ENCODE data around the gene PRPSAP1. TPM values are rescaled to one million over a fixed set of nuclear protein-coding genes. Genes with fewer than 3 reads are reported as not detected.
A peak's percentile ranks its signal among the peaks of the same experiment; 100 is the strongest.

Gene PRPSAP1
- 62.0 TPM for polyA plus RNA-seq

- no peaks in the 10 kb centered on the region for H3K27me3 Mint-ChIP-seq
- no peaks in the 10 kb centered on the region for H3K36me3 Mint-ChIP-seq
- peaks cover 15 to 23% (median 19%) of the 10 kb centered on the region in 3 donors for H3K4me1 Mint-ChIP-seq
- H3K9me3 Mint-ChIP-seq: no peaks in the 10 kb centered on the region
- H3K27ac Mint-ChIP-seq: peak within 1 kb of the TSS; percentile 90 to 99 (median 95)
- peak within 1 kb of the TSS; percentile 96 to 98 (median 97) for H3K4me3 Mint-ChIP-seq
Observed at GRCh38 chr17:76353599-76354316, at the start of gene PRPSAP1. TSS of gene PRPSAP1 (minus strand) at chr17:76353916. CDS start at chr17:76353703, 213 bp downstream.

- no peaks in the 10 kb centered on the region for H3K27me3 Mint-ChIP-seq
- no peaks in the 10 kb centered on the region for H3K9me3 Mint-ChIP-seq
- no peak overlapping the region for H3K27ac Mint-ChIP-seq
- H3K36me3 Mint-ChIP-seq: peaks cover 13% of the 10 kb centered on the region
- H3K4me3 Mint-ChIP-seq: no peak overlapping the region
- peaks cover 17 to 26% (median 18%) of the 10 kb centered on the region in 3 donors for H3K4me1 Mint-ChIP-seq
Observed at GRCh38 chr17:76402711-76403110, 49.0 kb upstream of the PRPSAP1 start.

- Mint-ChIP-seq H3K36me3 (peaks cover 10% of the 10 kb centered on the region), H3K4me3 (no peak overlapping the region)
Observed at GRCh38 chr17:76399175-76400172, 45.8 kb upstream of the PRPSAP1 start.

GRCh38 chr17:76398523-76399174, 44.9 kb upstream of the PRPSAP1 start:
- no peaks in the 10 kb centered on the region for H3K27me3 Mint-ChIP-seq
- H3K4me3 Mint-ChIP-seq: no peak overlapping the region
- no peaks in the 10 kb centered on the region for H3K9me3 Mint-ChIP-seq
- H3K36me3 Mint-ChIP-seq: peaks cover 5% of the 10 kb centered on the region
- H3K27ac Mint-ChIP-seq: no peak overlapping the region
- peaks cover 2 to 5% (median 4%) of the 10 kb centered on the region in 3 donors for H3K4me1 Mint-ChIP-seq

More at GRCh38 chr17:76399175-76400172, 45.8 kb upstream of the PRPSAP1 start:
- Mint-ChIP-seq H3K27me3 (no peaks in the 10 kb centered on the region), H3K4me1 (peaks cover 4 to 9% (median 6%) of the 10 kb centered on the region in 3 donors), H3K27ac (peak overlapping the region in 1 of 3 donors; percentile 59), H3K9me3 (no peaks in the 10 kb centered on the region)

GRCh38 chr17:76397687-76398522, 44.2 kb upstream of the PRPSAP1 start:
- no peak overlapping the region for H3K4me3 Mint-ChIP-seq
- H3K9me3 Mint-ChIP-seq: no peaks in the 10 kb centered on the region
- H3K36me3 Mint-ChIP-seq: peaks cover 5% of the 10 kb centered on the region
- peaks cover 0 to 5% (median 4%) of the 10 kb centered on the region in 3 donors for H3K4me1 Mint-ChIP-seq
- H3K27ac Mint-ChIP-seq: peak overlapping the region in 1 of 3 donors; percentile 37
- no peaks in the 10 kb centered on the region for H3K27me3 Mint-ChIP-seq

- Mint-ChIP-seq H3K27me3 (no peaks in the 10 kb centered on the region), H3K9me3 (no peaks in the 10 kb centered on the region), H3K27ac (no peak overlapping the region), H3K4me3 (no peak overlapping the region), H3K4me1 (peaks cover 0 to 5% (median 4%) of the 10 kb centered on the region in 3 donors), H3K36me3 (peaks cover 4% of the 10 kb centered on the region)
Observed at GRCh38 chr17:76397184-76397583, 43.5 kb upstream of the PRPSAP1 start.

- H3K4me1 Mint-ChIP-seq: peaks cover 0 to 4% (median 3%) of the 10 kb centered on the region in 3 donors
- no peak overlapping the region for H3K4me3 Mint-ChIP-seq
- no peaks in the 10 kb centered on the region for H3K9me3 Mint-ChIP-seq
- H3K36me3 Mint-ChIP-seq: no peaks in the 10 kb centered on the region
- no peaks in the 10 kb centered on the region for H3K27me3 Mint-ChIP-seq
- H3K27ac Mint-ChIP-seq: no peak overlapping the region
Observed at GRCh38 chr17:76395980-76396379, 42.3 kb upstream of the PRPSAP1 start.

- Mint-ChIP-seq H3K36me3 (peaks cover 2% of the 10 kb centered on the region), H3K27me3 (no peaks in the 10 kb centered on the region)
Observed at GRCh38 chr17:76394166-76394565, 40.5 kb upstream of the PRPSAP1 start.

GRCh38 chr17:76391200-76391715, 37.5 kb upstream of the PRPSAP1 start:
- H3K4me1 Mint-ChIP-seq: peaks cover 0 to 4% (median 0%) of the 10 kb centered on the region in 3 donors
- peaks cover 2% of the 10 kb centered on the region for H3K36me3 Mint-ChIP-seq
- H3K27ac Mint-ChIP-seq: peak overlapping the region in 2 of 3 donors; percentile 28 to 31
- no peaks in the 10 kb centered on the region for H3K27me3 Mint-ChIP-seq
- no peak overlapping the region for H3K4me3 Mint-ChIP-seq
- no peaks in the 10 kb centered on the region for H3K9me3 Mint-ChIP-seq

More at GRCh38 chr17:76394166-76394565, 40.5 kb upstream of the PRPSAP1 start:
- Mint-ChIP-seq H3K27ac (no peak overlapping the region), H3K9me3 (no peaks in the 10 kb centered on the region), H3K4me3 (no peak overlapping the region), H3K4me1 (peaks cover 0 to 6% (median 4%) of the 10 kb centered on the region in 3 donors)

GRCh38 chr17:76390003-76390421, 36.3 kb upstream of the PRPSAP1 start:
- Mint-ChIP-seq H3K4me1 (peaks cover 0 to 4% (median 0%) of the 10 kb centered on the region in 3 donors), H3K4me3 (no peak overlapping the region), H3K36me3 (peaks cover 2% of the 10 kb centered on the region), H3K27me3 (no peaks in the 10 kb centered on the region), H3K9me3 (no peaks in the 10 kb centered on the region), H3K27ac (peak overlapping the region in 1 of 3 donors; percentile 18)

- Mint-ChIP-seq H3K4me1 (peaks cover 0 to 3% (median 0%) of the 10 kb centered on the region in 3 donors), H3K4me3 (peak overlapping the region in 1 of 4 donors; percentile 8), H3K27me3 (no peaks in the 10 kb centered on the region), H3K36me3 (peaks cover 2% of the 10 kb centered on the region), H3K9me3 (no peaks in the 10 kb centered on the region), H3K27ac (peak overlapping the region in 2 of 3 donors; percentile 18 to 90)
Observed at GRCh38 chr17:76388966-76389888, 35.5 kb upstream of the PRPSAP1 start.

- H3K36me3 Mint-ChIP-seq: peaks cover 2% of the 10 kb centered on the region
Observed at GRCh38 chr17:76386966-76387765, 33.5 kb upstream of the PRPSAP1 start.

More at GRCh38 chr17:76386966-76387765, 33.5 kb upstream of the PRPSAP1 start:
- peak overlapping the region in 1 of 4 donors; percentile 68 for H3K4me3 Mint-ChIP-seq
- no peak overlapping the region for H3K27ac Mint-ChIP-seq
- H3K27me3 Mint-ChIP-seq: peaks cover 3% of the 10 kb centered on the region
- no peaks in the 10 kb centered on the region for H3K9me3 Mint-ChIP-seq
- peaks cover 0 to 6% (median 3%) of the 10 kb centered on the region in 3 donors for H3K4me1 Mint-ChIP-seq

All from IgD-negative memory B cell (primary cell).